Prostate gland (tissue), 2 donors: ENCODE measurements around the gene DCX. TPM values are rescaled to one million over a fixed set of nuclear protein-coding genes. Genes with fewer than 3 reads are reported as not detected.

ENCODE experiments used
- DNase-seq: peaks from one replicate; pipeline ENCODE4 v3.0.0-alpha.2; 2019; ENCODE audit warnings: low spot score
- H3K27ac ChIP-seq, 2 donors: fragments of 200-600 bp; sonication (generic); 2 replicates each; pipeline ENCODE4 v1.5.1; 2017 to 2019
- H3K27me3 ChIP-seq: fragments of 200-600 bp; sonication (generic); replicated peaks from 2 replicates; pipeline ENCODE4 v1.5.1; 2019; ENCODE audit not compliant: insufficient read depth
- H3K36me3 ChIP-seq, 2 donors: fragments of 200-600 bp; sonication (generic); 1 replicate in 1 of 2; 2 replicates in 1 of 2; pipeline versions ENCODE4 v1.5.1 to v1.8.1; 2017 to 2019
- H3K4me1 ChIP-seq: fragments of 200-600 bp; sonication (generic); replicated peaks from 2 replicates; pipeline ENCODE4 v1.5.1; 2019
- H3K4me3 ChIP-seq, 2 donors: fragments of 200-600 bp; sonication (generic); 2 replicates each; pipeline ENCODE4 v1.5.1; 2017 to 2019
- H3K9me3 ChIP-seq: fragments of 200-600 bp; sonication (generic); 2 replicates; pipeline ENCODE4 v1.5.1; 2017
- CTCF ChIP-seq, 4 experiments: fragments of 200-600 bp in 2 of 4; fragments of 450-650 bp in 2 of 4; sonication (generic) in 2 of 4; IDR thresholded peaks; 1 replicate in 3 of 4; 2 replicates in 1 of 4; pipeline ENCODE4 v1.5.1; 2016 to 2019; ENCODE audit warnings: antibody characterized with exemption in 4 of 4, mild to moderate bottlenecking in 2 of 4, moderate library complexity in 2 of 4
- POLR2A ChIP-seq: fragments of 450-650 bp; IDR thresholded peaks from one replicate; pipeline ENCODE4 v1.6.1; 2016; ENCODE audit warnings: antibody characterized with exemption, mild to moderate bottlenecking
- POLR2AphosphoS5 ChIP-seq: sonication (generic); formaldehyde crosslinking; IDR thresholded peaks from one replicate; pipeline ENCODE4 v1.6.1; 2017; ENCODE audit warnings: antibody characterized with exemption
- WGBS: methylation state at CpG from one replicate; pipeline ENCODE4 v1.1.5; 2018; 5-methylcytosine and 5-hydroxymethylcytosine counted together
- intact Hi-C: fragments of 100-400 bp; cut with DNase I; formaldehyde crosslinking; loops from one replicate; pipeline ENCODE4 v1.14.2; 2022
- total RNA-seq, 2 donors: library from RNA; depleted of rRNA; stranded (reverse); fragments of >200 nt; gene quantifications; one replicate each; pipeline ENCODE4 v1.1.0, GENCODE V29; 2016

The DCX gene
- total RNA-seq, 2 donors from 2014 or later = 0.17 TPM; not detected in 1

GRCh38 chrX:111382277-111382676 is 29.7 kb downstream of the DCX start:
- no peak overlapping the region for H3K4me3 ChIP-seq
- no peak for DNase-seq
- intact Hi-C loops = no loop called here
- no peaks in the 10 kb centered on the region for H3K4me1 ChIP-seq
- no peaks in the 10 kb centered on the region for H3K27me3 ChIP-seq
- H3K27ac ChIP-seq = no peak overlapping the region
- no peaks in the 10 kb centered on the region for H3K9me3 ChIP-seq
- TF ChIP-seq CTCF (IDR thresholded peaks at IDR 0.05) (no peak), POLR2A (no peak), POLR2AphosphoS5 (no peak)
- no peaks in the 10 kb centered on the region for H3K36me3 ChIP-seq

- no peak for DNase-seq
- 20% methylated on average over 6 of the region's 6 CpGs for WGBS
- Histone ChIP-seq H3K4me1 (no peaks in the 10 kb centered on the region), H3K36me3 (no peaks in the 10 kb centered on the region), H3K27ac (no peak overlapping the region), H3K4me3 (no peak overlapping the region), H3K27me3 (no peaks in the 10 kb centered on the region), H3K9me3 (no peaks in the 10 kb centered on the region)
- TF ChIP-seq POLR2AphosphoS5 (no peak), CTCF (IDR thresholded peaks at IDR 0.05) (no peak), POLR2A (no peak)
- intact Hi-C loops = no loop called here
Observed at GRCh38 chrX:111376897-111377578, 35.0 kb downstream of the DCX start.

GRCh38 chrX:111376486-111376885 is 35.5 kb downstream of the DCX start:
- H3K4me3 ChIP-seq = no peak overlapping the region
- WGBS = 28% methylated on average over 3 of the region's 3 CpGs
- H3K27ac ChIP-seq = no peak overlapping the region
- intact Hi-C loops = no loop called here
- no peaks in the 10 kb centered on the region for H3K4me1 ChIP-seq
- H3K36me3 ChIP-seq = no peaks in the 10 kb centered on the region
- H3K9me3 ChIP-seq = no peaks in the 10 kb centered on the region
- H3K27me3 ChIP-seq = no peaks in the 10 kb centered on the region
- no peak for DNase-seq
- TF ChIP-seq CTCF (IDR thresholded peaks at IDR 0.05) (no peak), POLR2A (no peak), POLR2AphosphoS5 (no peak)

GRCh38 chrX:111375747-111376146 is 36.2 kb downstream of the DCX start:
- no peak for DNase-seq
- TF ChIP-seq POLR2AphosphoS5 (no peak), POLR2A (no peak), CTCF (IDR thresholded peaks at IDR 0.05) (no peak)
- no peak overlapping the region for H3K4me3 ChIP-seq

GRCh38 chrX:111372086-111372485 is 39.9 kb downstream of the DCX start:
- Histone ChIP-seq H3K4me1 (no peaks in the 10 kb centered on the region), H3K4me3 (no peak overlapping the region), H3K27ac (no peak overlapping the region), H3K9me3 (no peaks in the 10 kb centered on the region), H3K36me3 (no peaks in the 10 kb centered on the region), H3K27me3 (no peaks in the 10 kb centered on the region)
- intact Hi-C loops = no loop called here
- TF ChIP-seq CTCF (IDR thresholded peaks at IDR 0.05) (no peak), POLR2AphosphoS5 (no peak), POLR2A (no peak)
- 57% methylated on average over 5 of the region's 5 CpGs for WGBS
- DNase-seq = no peak

More at GRCh38 chrX:111375747-111376146, 36.2 kb downstream of the DCX start:
- H3K4me1 ChIP-seq = no peaks in the 10 kb centered on the region
- 13% methylated on average over 2 of the region's 2 CpGs for WGBS
- H3K9me3 ChIP-seq = no peaks in the 10 kb centered on the region
- no peaks in the 10 kb centered on the region for H3K36me3 ChIP-seq
- no peak overlapping the region for H3K27ac ChIP-seq
- intact Hi-C loops = no loop called here
- H3K27me3 ChIP-seq = no peaks in the 10 kb centered on the region
